Mucosa of stomach (tissue), 1 donor: Measurements from ENCODE around the gene RAX.

Experiments
- H3K27me3 ChIP-seq: one replicate; pipeline ENCODE4 v1.7.0; 2013; ENCODE audit warnings: mild to moderate bottlenecking, low read length; ENCODE audit not compliant: control insufficient read depth, insufficient read depth
- H3K36me3 ChIP-seq: one replicate; pipeline ENCODE4 v1.7.0; 2013; ENCODE audit warnings: low read length; ENCODE audit not compliant: control insufficient read depth, insufficient read depth
- H3K4me1 ChIP-seq: one replicate; pipeline ENCODE4 v1.7.0; 2013; ENCODE audit warnings: mild to moderate bottlenecking, low read length; ENCODE audit not compliant: control insufficient read depth, insufficient read depth
- H3K4me3 ChIP-seq: one replicate; pipeline ENCODE4 v1.7.0; 2013; ENCODE audit warnings: low read length
- H3K9ac ChIP-seq: one replicate; pipeline ENCODE4 v1.7.0; 2013; ENCODE audit warnings: mild to moderate bottlenecking, low read length, moderate library complexity
- H3K9me3 ChIP-seq: one replicate; pipeline ENCODE4 v1.7.0; 2013; ENCODE audit warnings: mild to moderate bottlenecking, low read length, moderate library complexity; ENCODE audit not compliant: control insufficient read depth
- donor health status: Pancreatic carcinoma.

Gene RAX

GRCh38 chr18:59271606-59272220, 1.5 kb downstream of the RAX start:
- peaks cover 97% of the 10 kb centered on the region for H3K27me3 ChIP-seq
- H3K4me3 ChIP-seq, result peak overlapping the region; percentile 14
- H3K9me3 ChIP-seq, result no peaks in the 10 kb centered on the region
- peaks cover 34% of the 10 kb centered on the region for H3K4me1 ChIP-seq
- no peaks in the 10 kb centered on the region for H3K36me3 ChIP-seq
- no peak overlapping the region for H3K9ac ChIP-seq

GRCh38 chr18:59270689-59271257, 2.5 kb downstream of the RAX start:
- H3K9me3 ChIP-seq, result no peaks in the 10 kb centered on the region
- H3K9ac ChIP-seq, result no peak overlapping the region
- no peak overlapping the region for H3K4me3 ChIP-seq
- H3K27me3 ChIP-seq, result peaks cover 97% of the 10 kb centered on the region
- no peaks in the 10 kb centered on the region for H3K36me3 ChIP-seq
- H3K4me1 ChIP-seq, result peaks cover 34% of the 10 kb centered on the region

- no peaks in the 10 kb centered on the region for H3K9me3 ChIP-seq
- peaks cover 98% of the 10 kb centered on the region for H3K27me3 ChIP-seq
- H3K9ac ChIP-seq, result no peak overlapping the region
- H3K4me1 ChIP-seq, result peaks cover 34% of the 10 kb centered on the region
- no peaks in the 10 kb centered on the region for H3K36me3 ChIP-seq
- H3K4me3 ChIP-seq, result no peak overlapping the region
Observed at GRCh38 chr18:59269563-59270119, 3.6 kb downstream of the RAX start.

- Histone ChIP-seq H3K4me1 (peaks cover 32% of the 10 kb centered on the region), H3K36me3 (no peaks in the 10 kb centered on the region), H3K27me3 (peaks cover 98% of the 10 kb centered on the region), H3K4me3 (no peak overlapping the region), H3K9ac (no peak overlapping the region), H3K9me3 (no peaks in the 10 kb centered on the region)
Observed at GRCh38 chr18:59268721-59269562, 4.3 kb downstream of the RAX start.

GRCh38 chr18:59268127-59268720, 5.0 kb downstream of the RAX start:
- H3K9ac ChIP-seq, result no peak overlapping the region
- H3K4me3 ChIP-seq, result no peak overlapping the region
- H3K4me1 ChIP-seq, result peaks cover 31% of the 10 kb centered on the region
- H3K27me3 ChIP-seq, result peaks cover 97% of the 10 kb centered on the region
- H3K36me3 ChIP-seq, result no peaks in the 10 kb centered on the region
- H3K9me3 ChIP-seq, result no peaks in the 10 kb centered on the region

GRCh38 chr18:59267503-59268126, 5.6 kb downstream of the RAX start:
- Histone ChIP-seq H3K27me3 (peaks cover 91% of the 10 kb centered on the region), H3K9ac (no peak overlapping the region), H3K4me1 (peaks cover 28% of the 10 kb centered on the region), H3K36me3 (no peaks in the 10 kb centered on the region), H3K4me3 (no peak overlapping the region), H3K9me3 (no peaks in the 10 kb centered on the region)

GRCh38 chr18:59266886-59267502, 6.3 kb downstream of the RAX start:
- H3K27me3 ChIP-seq, result peaks cover 85% of the 10 kb centered on the region
- H3K9me3 ChIP-seq, result no peaks in the 10 kb centered on the region
- H3K4me3 ChIP-seq, result no peak overlapping the region
- H3K9ac ChIP-seq, result no peak overlapping the region
- H3K36me3 ChIP-seq, result no peaks in the 10 kb centered on the region
- H3K4me1 ChIP-seq, result peaks cover 22% of the 10 kb centered on the region

GRCh38 chr18:59266459-59266858, 6.8 kb downstream of the RAX start:
- Histone ChIP-seq H3K9ac (no peak overlapping the region), H3K4me3 (no peak overlapping the region), H3K27me3 (peaks cover 79% of the 10 kb centered on the region), H3K36me3 (no peaks in the 10 kb centered on the region), H3K9me3 (no peaks in the 10 kb centered on the region), H3K4me1 (peaks cover 22% of the 10 kb centered on the region)

- no peaks in the 10 kb centered on the region for H3K36me3 ChIP-seq
- H3K9me3 ChIP-seq, result no peaks in the 10 kb centered on the region
- H3K4me3 ChIP-seq, result no peak overlapping the region
- H3K9ac ChIP-seq, result no peak overlapping the region
- peaks cover 74% of the 10 kb centered on the region for H3K27me3 ChIP-seq
- H3K4me1 ChIP-seq, result peaks cover 22% of the 10 kb centered on the region
Observed at GRCh38 chr18:59265974-59266369, 7.3 kb downstream of the RAX start.

- H3K4me3 ChIP-seq, result no peak overlapping the region
- H3K4me1 ChIP-seq, result peaks cover 22% of the 10 kb centered on the region
- no peaks in the 10 kb centered on the region for H3K9me3 ChIP-seq
- H3K9ac ChIP-seq, result no peak overlapping the region
- no peaks in the 10 kb centered on the region for H3K36me3 ChIP-seq
- H3K27me3 ChIP-seq, result peaks cover 69% of the 10 kb centered on the region
Observed at GRCh38 chr18:59265246-59265973, 7.8 kb downstream of the RAX start.
